Stromal cell of bone marrow (primary cell): ENCODE results near the gene USP17L27.
"Not testable (repeated sequence)": the region's sequence is repeated elsewhere in the genome, so short reads cannot be mapped to it uniquely, and the experiment has no call there.

Source experiments
- DNase-seq: peaks from one replicate; pipeline ENCODE4 v3.0.0-alpha.2; 2012; ENCODE audit warnings: low read depth

The USP17L27 gene, protein sequence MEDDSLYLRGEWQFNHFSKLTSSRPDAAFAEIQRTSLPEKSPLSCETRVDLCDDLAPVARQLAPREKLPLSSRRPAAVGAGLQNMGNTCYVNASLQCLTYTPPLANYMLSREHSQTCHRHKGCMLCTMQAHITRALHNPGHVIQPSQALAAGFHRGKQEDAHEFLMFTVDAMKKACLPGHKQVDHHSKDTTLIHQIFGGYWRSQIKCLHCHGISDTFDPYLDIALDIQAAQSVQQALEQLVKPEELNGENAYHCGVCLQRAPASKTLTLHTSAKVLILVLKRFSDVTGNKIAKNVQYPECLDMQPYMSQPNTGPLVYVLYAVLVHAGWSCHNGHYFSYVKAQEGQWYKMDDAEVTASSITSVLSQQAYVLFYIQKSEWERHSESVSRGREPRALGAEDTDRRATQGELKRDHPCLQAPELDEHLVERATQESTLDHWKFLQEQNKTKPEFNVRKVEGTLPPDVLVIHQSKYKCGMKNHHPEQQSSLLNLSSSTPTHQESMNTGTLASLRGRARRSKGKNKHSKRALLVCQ

DNA sequence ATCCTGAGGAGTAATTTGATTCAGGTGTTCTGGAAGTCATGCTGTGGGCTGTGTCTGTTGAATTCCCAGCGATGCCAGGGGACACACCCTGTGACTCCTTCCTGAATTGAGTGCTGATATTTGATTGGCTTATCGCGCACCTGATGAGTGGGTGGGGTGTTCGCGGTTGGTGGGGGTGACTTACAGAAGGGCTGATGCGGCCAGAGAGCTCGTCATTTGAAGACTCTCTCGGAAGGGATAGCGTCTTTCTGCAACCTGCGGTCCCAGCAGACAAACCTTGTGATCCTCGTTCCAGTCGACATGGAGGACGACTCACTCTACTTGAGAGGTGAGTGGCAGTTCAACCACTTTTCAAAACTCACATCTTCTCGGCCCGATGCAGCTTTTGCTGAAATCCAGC lies at the start of gene USP17L27:
Gene USP17L27 (plus strand): TSS at position 301 of the 400 bp plus-strand sequence. CDS start 0 bp downstream, at position 301.
- not testable (repeated sequence) for DNase-seq

DNA sequence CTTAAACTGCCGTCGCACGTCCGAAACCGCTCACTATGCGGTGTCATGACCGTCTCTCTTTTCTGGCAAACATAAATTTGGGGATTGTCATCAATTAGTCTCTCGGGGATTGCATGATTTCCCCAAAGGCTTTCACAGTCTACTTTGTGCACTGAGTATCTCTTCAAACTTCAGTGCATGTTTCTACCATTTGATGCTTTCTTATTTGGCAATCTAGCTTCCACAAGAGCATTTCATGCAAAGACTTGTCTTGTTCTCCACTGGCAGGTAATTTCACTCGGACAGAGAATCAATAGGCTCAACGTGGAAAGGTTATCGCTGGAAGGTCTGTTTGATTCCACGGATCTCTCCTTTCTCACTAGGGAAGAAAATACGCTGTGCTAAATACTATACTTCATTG lies 19.8 kb upstream of the USP17L27 start:
- not testable (repeated sequence) for DNase-seq

DNA sequence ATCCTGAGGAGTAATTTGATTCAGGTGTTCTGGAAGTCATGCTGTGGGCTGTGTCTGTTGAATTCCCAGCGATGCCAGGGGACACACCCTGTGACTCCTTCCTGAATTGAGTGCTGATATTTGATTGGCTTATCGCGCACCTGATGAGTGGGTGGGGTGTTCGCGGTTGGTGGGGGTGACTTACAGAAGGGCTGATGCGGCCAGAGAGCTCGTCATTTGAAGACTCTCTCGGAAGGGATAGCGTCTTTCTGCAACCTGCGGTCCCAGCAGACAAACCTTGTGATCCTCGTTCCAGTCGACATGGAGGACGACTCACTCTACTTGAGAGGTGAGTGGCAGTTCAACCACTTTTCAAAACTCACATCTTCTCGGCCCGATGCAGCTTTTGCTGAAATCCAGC lies 19.1 kb upstream of the USP17L27 start, which contains the start of gene USP17L24:
Gene USP17L24 (plus strand): TSS at position 301 of the 400 bp plus-strand sequence. CDS start 0 bp downstream, at position 301.
- not testable (repeated sequence) for DNase-seq

DNA sequence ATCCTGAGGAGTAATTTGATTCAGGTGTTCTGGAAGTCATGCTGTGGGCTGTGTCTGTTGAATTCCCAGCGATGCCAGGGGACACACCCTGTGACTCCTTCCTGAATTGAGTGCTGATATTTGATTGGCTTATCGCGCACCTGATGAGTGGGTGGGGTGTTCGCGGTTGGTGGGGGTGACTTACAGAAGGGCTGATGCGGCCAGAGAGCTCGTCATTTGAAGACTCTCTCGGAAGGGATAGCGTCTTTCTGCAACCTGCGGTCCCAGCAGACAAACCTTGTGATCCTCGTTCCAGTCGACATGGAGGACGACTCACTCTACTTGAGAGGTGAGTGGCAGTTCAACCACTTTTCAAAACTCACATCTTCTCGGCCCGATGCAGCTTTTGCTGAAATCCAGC lies 14.3 kb upstream of the USP17L27 start, which contains the start of gene USP17L25:
Gene USP17L25 (plus strand): TSS at position 301 of the 400 bp plus-strand sequence. CDS start 0 bp downstream, at position 301.
- DNase-seq = not testable (repeated sequence)

DNA sequence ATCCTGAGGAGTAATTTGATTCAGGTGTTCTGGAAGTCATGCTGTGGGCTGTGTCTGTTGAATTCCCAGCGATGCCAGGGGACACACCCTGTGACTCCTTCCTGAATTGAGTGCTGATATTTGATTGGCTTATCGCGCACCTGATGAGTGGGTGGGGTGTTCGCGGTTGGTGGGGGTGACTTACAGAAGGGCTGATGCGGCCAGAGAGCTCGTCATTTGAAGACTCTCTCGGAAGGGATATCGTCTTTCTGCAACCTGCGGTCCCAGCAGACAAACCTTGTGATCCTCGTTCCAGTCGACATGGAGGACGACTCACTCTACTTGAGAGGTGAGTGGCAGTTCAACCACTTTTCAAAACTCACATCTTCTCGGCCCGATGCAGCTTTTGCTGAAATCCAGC lies 9.6 kb upstream of the USP17L27 start, which contains the start of gene USP17L26:
Gene USP17L26 (plus strand): TSS at position 301 of the 400 bp plus-strand sequence. CDS start 0 bp downstream, at position 301.
- DNase-seq = not testable (repeated sequence)

DNA sequence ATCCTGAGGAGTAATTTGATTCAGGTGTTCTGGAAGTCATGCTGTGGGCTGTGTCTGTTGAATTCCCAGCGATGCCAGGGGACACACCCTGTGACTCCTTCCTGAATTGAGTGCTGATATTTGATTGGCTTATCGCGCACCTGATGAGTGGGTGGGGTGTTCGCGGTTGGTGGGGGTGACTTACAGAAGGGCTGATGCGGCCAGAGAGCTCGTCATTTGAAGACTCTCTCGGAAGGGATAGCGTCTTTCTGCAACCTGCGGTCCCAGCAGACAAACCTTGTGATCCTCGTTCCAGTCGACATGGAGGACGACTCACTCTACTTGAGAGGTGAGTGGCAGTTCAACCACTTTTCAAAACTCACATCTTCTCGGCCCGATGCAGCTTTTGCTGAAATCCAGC lies 4.8 kb upstream of the USP17L27 start, which contains the start of gene USP17L5:
Gene USP17L5 (plus strand): TSS at position 301 of the 400 bp plus-strand sequence. CDS start 0 bp downstream, at position 301.
- DNase-seq = not testable (repeated sequence)

DNA sequence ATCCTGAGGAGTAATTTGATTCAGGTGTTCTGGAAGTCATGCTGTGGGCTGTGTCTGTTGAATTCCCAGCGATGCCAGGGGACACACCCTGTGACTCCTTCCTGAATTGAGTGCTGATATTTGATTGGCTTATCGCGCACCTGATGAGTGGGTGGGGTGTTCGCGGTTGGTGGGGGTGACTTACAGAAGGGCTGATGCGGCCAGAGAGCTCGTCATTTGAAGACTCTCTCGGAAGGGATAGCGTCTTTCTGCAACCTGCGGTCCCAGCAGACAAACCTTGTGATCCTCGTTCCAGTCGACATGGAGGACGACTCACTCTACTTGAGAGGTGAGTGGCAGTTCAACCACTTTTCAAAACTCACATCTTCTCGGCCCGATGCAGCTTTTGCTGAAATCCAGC lies 4.6 kb downstream of the USP17L27 start, which contains the start of gene USP17L28:
Gene USP17L28 (plus strand): TSS at position 301 of the 400 bp plus-strand sequence. CDS start 0 bp downstream, at position 301.
- DNase-seq = not testable (repeated sequence)

DNA sequence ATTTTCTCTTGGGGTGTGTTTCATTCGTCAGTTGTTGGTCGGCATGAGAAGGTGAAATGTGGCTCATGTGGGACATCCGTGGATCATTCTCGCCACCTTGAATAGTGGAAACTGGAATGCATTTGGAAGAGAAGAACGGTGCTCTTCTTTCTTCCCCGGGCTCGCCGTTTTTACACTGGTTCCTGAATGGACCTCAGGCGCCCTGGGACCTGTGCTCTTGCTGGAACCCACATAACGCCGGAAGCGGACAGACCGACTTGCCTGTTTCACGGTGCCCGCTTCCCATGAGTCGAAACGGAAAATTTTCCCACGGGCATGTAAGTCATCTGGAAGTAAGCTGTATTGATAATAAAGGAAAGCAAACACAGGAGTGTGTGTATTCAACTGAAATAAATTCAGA lies 6.9 kb downstream of the USP17L27 start:
- DNase-seq = not testable (repeated sequence)

DNA sequence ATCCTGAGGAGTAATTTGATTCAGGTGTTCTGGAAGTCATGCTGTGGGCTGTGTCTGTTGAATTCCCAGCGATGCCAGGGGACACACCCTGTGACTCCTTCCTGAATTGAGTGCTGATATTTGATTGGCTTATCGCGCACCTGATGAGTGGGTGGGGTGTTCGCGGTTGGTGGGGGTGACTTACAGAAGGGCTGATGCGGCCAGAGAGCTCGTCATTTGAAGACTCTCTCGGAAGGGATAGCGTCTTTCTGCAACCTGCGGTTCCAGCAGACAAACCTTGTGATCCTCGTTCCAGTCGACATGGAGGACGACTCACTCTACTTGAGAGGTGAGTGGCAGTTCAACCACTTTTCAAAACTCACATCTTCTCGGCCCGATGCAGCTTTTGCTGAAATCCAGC lies 9.4 kb downstream of the USP17L27 start, which contains the start of gene USP17L29:
Gene USP17L29 (plus strand): TSS at position 301 of the 400 bp plus-strand sequence. CDS start 0 bp downstream, at position 301.
- DNase-seq = not testable (repeated sequence)

DNA sequence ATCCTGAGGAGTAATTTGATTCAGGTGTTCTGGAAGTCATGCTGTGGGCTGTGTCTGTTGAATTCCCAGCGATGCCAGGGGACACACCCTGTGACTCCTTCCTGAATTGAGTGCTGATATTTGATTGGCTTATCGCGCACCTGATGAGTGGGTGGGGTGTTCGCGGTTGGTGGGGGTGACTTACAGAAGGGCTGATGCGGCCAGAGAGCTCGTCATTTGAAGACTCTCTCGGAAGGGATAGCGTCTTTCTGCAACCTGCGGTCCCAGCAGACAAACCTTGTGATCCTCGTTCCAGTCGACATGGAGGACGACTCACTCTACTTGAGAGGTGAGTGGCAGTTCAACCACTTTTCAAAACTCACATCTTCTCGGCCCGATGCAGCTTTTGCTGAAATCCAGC lies 18.9 kb downstream of the USP17L27 start, which contains the start of gene USP17L30:
Gene USP17L30 (plus strand): TSS at position 301 of the 400 bp plus-strand sequence. CDS start 0 bp downstream, at position 301.
- not testable (repeated sequence) for DNase-seq

DNA sequence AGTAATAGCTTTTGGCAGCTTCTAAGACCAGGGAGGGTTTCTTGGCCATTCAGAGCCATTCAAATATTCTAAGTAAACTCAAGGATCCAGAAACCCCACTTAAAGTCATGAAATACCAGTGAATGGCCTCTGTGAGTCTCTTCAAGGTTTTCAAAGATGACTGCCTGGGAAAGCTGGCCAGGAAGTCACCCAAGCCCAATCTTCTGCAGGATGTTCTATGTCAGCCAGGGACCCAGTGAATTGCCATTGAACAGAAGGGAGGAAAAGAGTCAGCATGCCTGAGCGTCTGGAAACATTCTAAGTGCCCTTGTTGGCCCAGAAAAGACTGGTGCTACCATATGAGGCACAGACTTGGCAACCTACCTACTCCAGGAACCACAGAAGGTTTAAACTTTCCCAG lies 35.9 kb downstream of the USP17L27 start:
- DNase-seq = not testable (repeated sequence)

DNA sequence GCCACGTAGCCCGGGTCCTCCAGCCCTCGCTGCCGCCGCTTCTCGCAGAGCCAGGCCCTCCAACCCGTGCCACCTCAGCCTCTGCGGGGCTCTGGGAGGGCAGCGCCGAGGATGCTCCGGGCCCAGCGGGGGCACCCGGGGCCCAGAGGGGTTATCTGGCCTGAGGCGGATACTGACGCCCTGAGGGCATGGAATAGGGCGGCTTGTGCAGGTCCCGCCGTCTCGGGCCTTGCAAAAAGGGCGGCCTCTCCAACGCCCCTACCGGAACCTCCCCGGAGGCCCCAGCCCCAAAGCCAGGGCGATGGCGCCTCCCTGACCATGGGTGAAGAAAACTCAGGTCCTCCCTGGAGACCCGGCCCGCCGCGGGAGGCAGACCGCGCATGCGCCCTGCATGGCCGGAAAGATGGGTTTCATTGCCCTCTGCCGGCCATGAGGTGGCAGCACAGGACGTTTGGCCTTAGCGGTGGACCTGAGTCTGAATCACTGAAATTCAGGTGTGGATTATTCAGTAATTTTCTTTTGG lies 37.1 kb downstream of the USP17L27 start:
- not testable (repeated sequence) for DNase-seq

DNA sequence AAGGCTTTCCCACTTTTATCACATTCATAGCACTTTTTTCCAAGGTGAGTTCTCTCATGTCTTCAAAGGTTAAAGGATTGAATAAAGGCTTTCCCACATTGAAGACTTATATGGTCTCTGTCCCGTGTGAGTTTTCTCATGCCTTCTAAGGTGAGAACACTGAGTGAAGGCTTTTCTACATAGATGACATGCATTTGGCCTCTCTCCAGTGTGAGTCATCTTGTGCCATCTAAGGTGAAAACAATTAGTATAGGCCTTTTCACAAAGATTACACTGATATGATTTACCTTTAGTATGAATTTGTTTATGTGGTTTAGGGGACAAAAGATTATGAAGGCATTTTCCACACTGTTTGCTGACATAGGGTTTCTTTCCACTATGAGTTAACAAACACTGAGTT lies 40.2 kb downstream of the USP17L27 start:
- DNase-seq = no peak

DNA sequence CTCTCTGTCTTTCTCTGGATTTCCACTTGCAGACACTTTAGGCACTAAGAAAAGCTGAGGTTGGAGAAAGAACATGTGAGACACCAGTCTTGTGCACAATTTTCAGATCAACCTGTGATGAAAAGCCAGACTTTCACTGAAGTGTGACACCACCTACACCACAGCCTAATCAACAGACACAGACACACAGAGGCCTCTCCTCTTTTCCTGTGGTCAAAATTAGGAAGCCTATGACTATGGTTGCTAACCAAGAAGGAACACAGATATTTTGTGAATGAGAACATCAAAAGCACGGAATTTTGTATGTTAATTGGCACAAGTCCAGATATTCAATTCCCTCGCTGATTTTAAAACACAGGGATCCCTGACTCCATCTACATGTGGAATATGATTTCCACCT lies 45.1 kb downstream of the USP17L27 start:
- DNase-seq = not testable (repeated sequence)
